Gastroesophageal sphincter (tissue), 3 donors: ENCODE results near the gene LETMD1.

ENCODE experiments used
- EP300 ChIP-seq: sonication (generic); formaldehyde crosslinking; IDR thresholded peaks from one replicate; pipeline ENCODE4 v1.6.1; 2017; ENCODE audit warnings: antibody characterized with exemption, mild to moderate bottlenecking
- POLR2A ChIP-seq, 2 donors: fragments of 450-650 bp; IDR thresholded peaks; one replicate each; pipeline ENCODE4 v1.6.1; 2017; ENCODE audit warnings: antibody characterized with exemption in 2 of 2, mild to moderate bottlenecking in 2 of 2, moderate library complexity in 1 of 2
- POLR2AphosphoS5 ChIP-seq: sonication (generic); formaldehyde crosslinking; IDR thresholded peaks from one replicate; pipeline ENCODE4 v1.6.1; 2017; ENCODE audit warnings: antibody characterized with exemption
- TF ChIP-seq, protein P1 (sequence below), 4 experiments: fragments of 200-600 bp in 2 of 4; fragments of 450-650 bp in 2 of 4; sonication (generic) in 1 of 4; IDR thresholded peaks; one replicate each; pipeline ENCODE4 v1.5.1; 2017 to 2019; ENCODE audit warnings: antibody characterized with exemption in 4 of 4, mild to moderate bottlenecking in 2 of 4, moderate library complexity in 2 of 4

DNA sequence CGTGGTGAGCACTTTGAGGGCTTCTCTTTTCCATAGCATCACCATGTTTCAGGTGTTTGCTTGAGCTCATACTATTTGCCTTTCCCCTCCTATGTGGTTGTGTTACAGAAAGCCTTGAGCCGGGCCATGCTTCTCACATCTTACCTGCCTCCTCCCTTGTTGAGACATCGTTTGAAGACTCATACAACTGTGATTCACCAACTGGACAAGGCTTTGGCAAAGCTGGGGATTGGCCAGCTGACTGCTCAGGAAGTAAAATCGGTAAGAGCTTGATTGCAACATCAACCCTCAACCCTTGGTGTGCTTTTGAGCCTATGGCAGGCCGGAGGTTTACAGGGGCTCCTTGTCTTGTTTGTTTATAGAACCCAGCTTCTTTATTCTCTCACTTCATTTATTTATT, 8.1 kb downstream of the LETMD1 start:
- TF ChIP-seq, protein P1, sequence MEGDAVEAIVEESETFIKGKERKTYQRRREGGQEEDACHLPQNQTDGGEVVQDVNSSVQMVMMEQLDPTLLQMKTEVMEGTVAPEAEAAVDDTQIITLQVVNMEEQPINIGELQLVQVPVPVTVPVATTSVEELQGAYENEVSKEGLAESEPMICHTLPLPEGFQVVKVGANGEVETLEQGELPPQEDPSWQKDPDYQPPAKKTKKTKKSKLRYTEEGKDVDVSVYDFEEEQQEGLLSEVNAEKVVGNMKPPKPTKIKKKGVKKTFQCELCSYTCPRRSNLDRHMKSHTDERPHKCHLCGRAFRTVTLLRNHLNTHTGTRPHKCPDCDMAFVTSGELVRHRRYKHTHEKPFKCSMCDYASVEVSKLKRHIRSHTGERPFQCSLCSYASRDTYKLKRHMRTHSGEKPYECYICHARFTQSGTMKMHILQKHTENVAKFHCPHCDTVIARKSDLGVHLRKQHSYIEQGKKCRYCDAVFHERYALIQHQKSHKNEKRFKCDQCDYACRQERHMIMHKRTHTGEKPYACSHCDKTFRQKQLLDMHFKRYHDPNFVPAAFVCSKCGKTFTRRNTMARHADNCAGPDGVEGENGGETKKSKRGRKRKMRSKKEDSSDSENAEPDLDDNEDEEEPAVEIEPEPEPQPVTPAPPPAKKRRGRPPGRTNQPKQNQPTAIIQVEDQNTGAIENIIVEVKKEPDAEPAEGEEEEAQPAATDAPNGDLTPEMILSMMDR (IDR thresholded peaks at IDR 0.05), result no peak
- TF ChIP-seq POLR2AphosphoS5, result no peak
- no peak for TF ChIP-seq EP300
- TF ChIP-seq POLR2A (IDR thresholded peaks at IDR 0.05), result no peak
